HEK293T (cell line): Measurements from ENCODE around the gene GATAD2A.

Experiments used
- ARNT ChIP-seq: fragments of 450-650 bp; IDR thresholded peaks from 2 replicates; pipeline ENCODE4 v1.6.1; 2017; ENCODE audit warnings: mild to moderate bottlenecking
- BHLHE40 ChIP-seq: fragments of 450-650 bp; IDR thresholded peaks from 2 replicates; pipeline ENCODE4 v1.6.1; 2016; ENCODE audit warnings: mild to moderate bottlenecking, moderate library complexity, borderline replicate concordance
- ELF4 ChIP-seq: fragments of 450-650 bp; IDR thresholded peaks from 2 replicates; pipeline ENCODE4 v1.6.1; 2017; ENCODE audit warnings: antibody characterized with exemption
- HDGF ChIP-seq: fragments of 450-650 bp; IDR thresholded peaks from 2 replicates; pipeline ENCODE4 v1.6.1; 2017; ENCODE audit warnings: antibody characterized with exemption, borderline replicate concordance
- SP1 ChIP-seq: fragments of 450-650 bp; IDR thresholded peaks from 2 replicates; pipeline ENCODE4 v1.6.1; 2017
- SUZ12 ChIP-seq: fragments of 450-650 bp; IDR thresholded peaks from 2 replicates; pipeline ENCODE4 v1.6.1; 2016; ENCODE audit warnings: mild to moderate bottlenecking

- TF ChIP-seq ELF4 (no peak), ARNT (no peak), SP1 (no peak), BHLHE40 (no peak), SUZ12 (no peak), HDGF (no peak)
Observed at GRCh38 chr19:19404879-19405860, at the start of gene GATAD2A.
